ENCODE measurements around the gene SLC28A3.

The SLC28A3 gene

DNA sequence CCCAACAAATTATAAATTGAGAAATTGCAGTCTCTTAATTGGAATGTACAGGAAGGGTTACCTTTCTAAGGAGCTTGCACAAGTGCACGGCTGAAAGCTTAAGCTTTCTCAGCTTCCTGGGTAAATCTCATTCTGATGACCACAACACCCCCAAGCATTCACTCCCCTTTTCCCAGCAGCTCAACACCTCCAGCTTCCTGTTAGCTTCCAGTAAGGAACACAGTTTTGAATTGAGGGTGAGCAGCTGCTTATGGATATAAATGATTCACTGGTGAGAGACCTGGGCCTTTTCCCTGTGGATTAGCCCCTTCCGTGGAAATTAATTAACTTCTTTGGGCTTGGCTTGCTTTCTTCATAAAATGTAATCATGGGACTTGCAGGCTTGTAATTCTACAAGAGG lies 101.2 kb downstream of the SLC28A3 start:
- no peak for DNase-seq (ENCODE audit: low read depth)

- DNase-seq (ENCODE audit: low read depth) = no peak
Measured at GRCh38 chr9:84238652-84239051, 101.9 kb downstream of the SLC28A3 start.

DNA sequence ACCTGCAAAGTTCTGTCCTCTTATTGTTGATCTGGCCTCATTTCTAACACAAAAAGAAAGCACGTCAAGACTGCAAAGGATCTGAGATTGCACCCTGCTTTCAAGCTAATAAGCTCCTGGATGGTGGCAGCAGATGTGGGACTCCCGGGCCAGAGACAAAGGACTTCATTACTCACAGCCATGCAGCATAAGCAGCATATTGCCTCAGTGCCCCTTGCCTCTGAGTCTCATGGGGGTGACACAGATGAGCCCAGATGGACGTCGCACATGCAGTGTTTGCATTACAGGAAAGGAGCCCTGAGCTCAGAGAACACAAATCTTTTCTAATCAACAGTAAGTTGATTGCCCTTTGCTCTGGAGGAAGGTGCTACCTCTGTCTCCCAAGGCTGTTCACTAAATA lies 105.0 kb downstream of the SLC28A3 start:
- no peak for DNase-seq (ENCODE audit: low read depth)

DNA sequence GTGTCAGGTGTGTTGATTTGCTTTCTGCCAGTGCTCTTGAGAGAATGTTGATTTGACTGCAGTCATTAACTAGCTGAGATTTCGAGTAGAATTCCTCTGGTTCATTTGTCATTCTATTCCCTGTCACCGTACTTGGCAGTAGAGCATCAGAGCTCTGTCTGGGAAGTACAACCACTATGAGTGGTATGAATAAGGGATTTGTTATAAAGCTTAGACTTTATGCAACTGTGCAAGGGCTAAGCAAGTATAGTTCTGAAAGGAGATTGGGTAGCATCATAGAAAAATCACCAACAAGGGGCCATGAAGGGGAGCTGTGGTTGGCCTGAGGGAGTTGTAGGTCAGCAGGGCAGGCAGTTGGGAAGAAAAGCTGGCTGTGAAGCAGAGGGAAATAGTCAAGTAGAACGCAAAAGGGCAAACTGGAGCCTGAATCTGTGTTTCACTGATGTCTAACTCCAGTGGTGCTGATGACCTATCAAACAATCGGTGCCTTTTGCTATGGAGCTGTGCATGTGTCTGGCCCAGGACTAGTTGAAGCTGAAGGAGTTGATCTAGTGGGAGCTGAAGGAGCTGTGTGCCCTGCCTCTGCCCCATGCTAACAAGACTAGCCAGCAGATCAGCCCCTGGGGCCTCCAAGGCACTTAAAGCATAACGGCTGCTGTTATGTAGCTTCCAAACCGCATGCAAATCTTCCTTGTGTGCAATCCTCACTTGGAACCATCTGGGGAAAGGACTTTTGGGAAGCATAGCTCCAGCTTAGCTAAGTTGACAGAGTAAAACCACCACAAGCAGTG lies 110.0 kb downstream of the SLC28A3 start:
- no peak for DNase-seq (ENCODE audit: low read depth)

DNA sequence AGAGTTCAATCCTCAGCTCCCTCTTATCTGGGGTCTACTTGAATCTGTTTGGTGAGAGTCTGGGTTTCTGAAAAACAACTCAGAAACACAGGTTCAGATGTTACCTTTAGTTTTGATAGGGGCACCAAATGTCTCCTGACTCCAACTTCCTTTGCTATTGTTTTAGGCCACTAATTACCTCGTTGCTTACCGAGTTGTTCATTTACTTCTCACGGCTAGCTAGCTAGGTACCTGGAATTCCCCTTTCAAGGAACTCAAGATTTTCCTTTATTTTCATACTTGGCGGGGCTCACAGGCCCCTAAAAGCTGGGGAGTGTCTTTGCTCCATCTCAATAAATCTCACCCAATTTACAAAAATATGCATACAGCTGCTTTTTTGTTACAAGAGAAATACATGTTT lies 111.4 kb downstream of the SLC28A3 start:
- DNase-seq (ENCODE audit: low read depth) = no peak

- DNase-seq (ENCODE audit: low read depth) = no peak
Measured at GRCh38 chr9:84228130-84228720, 112.3 kb downstream of the SLC28A3 start.

DNA sequence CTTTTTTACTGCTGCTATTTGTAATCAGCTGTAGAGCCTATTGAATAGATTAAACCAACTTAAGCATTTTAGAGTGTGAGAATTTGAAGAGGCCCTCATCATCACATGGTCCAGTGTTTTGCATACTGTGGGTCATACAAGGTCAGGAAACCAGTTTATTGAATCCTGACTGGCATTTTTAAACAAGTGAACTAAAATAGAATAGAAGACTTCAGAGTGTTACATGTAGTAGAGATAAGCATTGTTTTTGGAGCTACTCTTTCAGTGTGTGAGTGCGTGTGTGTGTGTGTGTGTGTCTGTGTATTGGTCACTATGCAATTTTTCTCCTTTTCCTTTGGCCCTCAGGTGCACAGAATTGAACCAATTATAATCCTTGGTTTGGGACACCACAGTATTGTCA lies 114.4 kb downstream of the SLC28A3 start:
- no peak for DNase-seq (ENCODE audit: low read depth)

All from HS-27A (cell line).